ELR (cell line): ENCODE results near the gene PDAP1.

ENCODE experiments used
- DNase-seq: peaks from one replicate; pipeline ENCODE4 v3.0.0-alpha.2; 2015; ENCODE audit warnings: low read depth

The PDAP1 gene

GRCh38 chr7:99424932-99425730 lies 16.7 kb upstream of the PDAP1 start:
- no peak for DNase-seq

- DNase-seq: no peak
Measured at GRCh38 chr7:99422625-99423024, 14.2 kb upstream of the PDAP1 start.

GRCh38 chr7:99422186-99422585 lies 13.8 kb upstream of the PDAP1 start:
- no peak for DNase-seq

- DNase-seq: no peak
Measured at GRCh38 chr7:99420986-99421385, 12.6 kb upstream of the PDAP1 start.

GRCh38 chr7:99420213-99420612 lies 11.8 kb upstream of the PDAP1 start:
- DNase-seq: no peak

GRCh38 chr7:99419323-99420021 lies 11.1 kb upstream of the PDAP1 start:
- DNase-seq: no peak

GRCh38 chr7:99418260-99418659 lies 9.9 kb upstream of the PDAP1 start:
- no peak for DNase-seq

- peak; percentile 61 for DNase-seq
Measured at GRCh38 chr7:99415513-99416127, 7.2 kb upstream of the PDAP1 start.

GRCh38 chr7:99410635-99411034 lies 2.2 kb upstream of the PDAP1 start:
- DNase-seq: no peak

GRCh38 chr7:99409806-99410205 lies 1.4 kb upstream of the PDAP1 start:
- DNase-seq: no peak

- no peak for DNase-seq
Measured at GRCh38 chr7:99409192-99409572, 785 bp upstream of the PDAP1 start.

GRCh38 chr7:99407872-99408378 lies 472 bp downstream of the PDAP1 start:
- DNase-seq: peak; percentile 87

GRCh38 chr7:99406557-99406956 lies 1.8 kb downstream of the PDAP1 start:
- no peak for DNase-seq

GRCh38 chr7:99404977-99405320 lies 3.4 kb downstream of the PDAP1 start:
- no peak for DNase-seq

GRCh38 chr7:99404235-99404976 lies 4.0 kb downstream of the PDAP1 start:
- peak; percentile 39 for DNase-seq

GRCh38 chr7:99403764-99404163 lies 4.6 kb downstream of the PDAP1 start:
- DNase-seq: no peak

- no peak for DNase-seq
Measured at GRCh38 chr7:99402854-99403253, 5.5 kb downstream of the PDAP1 start.

GRCh38 chr7:99399597-99399996 lies 8.8 kb downstream of the PDAP1 start:
- DNase-seq: no peak

GRCh38 chr7:99398891-99399445 lies 9.4 kb downstream of the PDAP1 start:
- no peak for DNase-seq

- no peak for DNase-seq
Measured at GRCh38 chr7:99397297-99397983, 11.0 kb downstream of the PDAP1 start.
